ENCODE results near the gene TAF1C. TPM values are rescaled to one million over a fixed set of nuclear protein-coding genes. Genes with fewer than 3 reads are reported as not detected.

TAF1C gene
- total RNA-seq, 2 experiments from 2014 or later, result 69.6 to 70.8 TPM

DNA sequence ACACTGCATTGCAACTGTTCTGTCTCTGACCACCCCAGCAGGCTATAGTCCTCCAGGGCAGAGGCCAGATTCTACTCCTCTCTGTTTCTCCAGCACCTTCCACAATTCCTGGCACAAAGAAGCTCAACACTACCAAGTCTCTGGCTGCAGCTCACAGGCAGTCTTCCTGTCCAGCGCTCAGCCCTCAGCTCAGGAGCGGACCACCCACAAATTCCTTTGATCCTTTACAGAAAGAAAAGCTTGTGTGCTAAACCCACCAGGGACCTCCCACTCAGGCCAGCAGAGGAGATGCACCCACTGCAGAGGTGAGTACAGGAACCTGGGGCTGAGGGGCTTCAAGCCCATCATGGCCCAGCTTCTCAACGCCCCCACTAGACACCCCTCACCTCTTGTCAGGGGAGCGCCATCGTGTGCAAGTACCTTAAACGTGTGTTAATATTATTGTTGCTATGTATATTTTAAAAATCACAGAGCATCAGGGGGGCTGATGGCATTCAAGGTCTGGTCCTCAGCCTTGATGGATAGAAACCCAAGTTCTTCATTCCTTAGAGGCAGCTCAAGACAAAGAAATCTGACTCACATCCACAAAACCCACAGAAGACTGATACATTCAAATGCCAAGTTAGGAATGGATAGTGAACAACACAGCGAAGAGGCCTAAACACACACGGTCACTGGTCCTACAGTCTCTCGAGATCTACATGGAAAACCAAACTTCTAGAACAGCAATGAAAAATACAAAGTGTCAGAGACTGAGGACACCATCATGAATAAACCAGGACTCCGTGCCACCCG lies 50.3 kb downstream of the TAF1C start:
- H3K9me3 Mint-ChIP-seq, result no peaks in the 10 kb centered on the region
- H3K27ac Mint-ChIP-seq, result no peak overlapping the region
- H3K36me3 Mint-ChIP-seq, result peaks cover 6% of the 10 kb centered on the region
- no peak for DNase-seq
- no peaks in the 10 kb centered on the region for H3K27me3 Mint-ChIP-seq
- ATAC-seq (ENCODE audit: low read depth), result no peak
- H3K4me1 Mint-ChIP-seq, result peaks cover 27% of the 10 kb centered on the region
- POLR2A ChIA-PET, result interaction anchor here (1.0 kb wide), 1 partner anchor 19 kb away, joined by 3 read pairs; the partner anchor contains the start of gene MBTPS1
- no peak overlapping the region for H3K4me3 Mint-ChIP-seq

DNA sequence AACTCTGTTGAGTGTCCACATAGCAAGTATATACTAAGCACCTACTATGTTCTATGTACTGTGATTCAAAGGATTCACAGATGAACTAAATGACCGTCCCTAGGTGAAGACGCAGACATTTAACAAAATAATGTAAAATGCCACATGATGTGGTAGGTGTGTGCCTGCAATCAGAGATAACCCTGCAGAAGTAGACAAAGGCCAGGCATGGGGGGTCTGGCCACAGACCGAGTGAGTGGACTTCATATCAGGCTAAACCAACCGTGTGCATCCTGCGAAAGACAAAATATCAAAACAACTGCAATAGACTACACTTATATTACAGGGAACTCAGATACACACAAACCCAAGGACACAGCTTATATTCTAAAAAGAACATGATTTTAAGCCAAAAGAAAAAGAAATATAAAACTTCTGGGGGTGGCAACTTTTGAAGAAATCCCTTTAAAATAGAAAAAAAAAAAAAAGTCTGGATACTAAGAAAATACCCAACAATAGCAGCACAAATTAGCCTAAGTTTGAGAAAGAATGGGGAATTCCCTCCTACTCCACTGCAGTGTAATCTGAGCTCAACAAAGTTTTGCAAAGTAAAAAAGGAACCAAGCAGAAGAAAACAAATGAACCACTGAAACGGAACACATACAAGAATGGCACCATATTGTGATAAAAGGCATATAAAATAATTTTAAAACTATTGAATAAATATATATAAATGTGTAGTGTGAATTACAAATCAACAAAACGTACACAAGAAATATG lies 54.2 kb downstream of the TAF1C start:
- no peak for DNase-seq
- Mint-ChIP-seq H3K4me3 (no peak overlapping the region), H3K9me3 (no peaks in the 10 kb centered on the region), H3K27ac (no peak overlapping the region), H3K36me3 (peaks cover 7% of the 10 kb centered on the region), H3K4me1 (peaks cover 8% of the 10 kb centered on the region), H3K27me3 (no peaks in the 10 kb centered on the region)
- ATAC-seq (ENCODE audit: low read depth), result no peak
- POLR2A ChIA-PET, result no interaction called here

DNA sequence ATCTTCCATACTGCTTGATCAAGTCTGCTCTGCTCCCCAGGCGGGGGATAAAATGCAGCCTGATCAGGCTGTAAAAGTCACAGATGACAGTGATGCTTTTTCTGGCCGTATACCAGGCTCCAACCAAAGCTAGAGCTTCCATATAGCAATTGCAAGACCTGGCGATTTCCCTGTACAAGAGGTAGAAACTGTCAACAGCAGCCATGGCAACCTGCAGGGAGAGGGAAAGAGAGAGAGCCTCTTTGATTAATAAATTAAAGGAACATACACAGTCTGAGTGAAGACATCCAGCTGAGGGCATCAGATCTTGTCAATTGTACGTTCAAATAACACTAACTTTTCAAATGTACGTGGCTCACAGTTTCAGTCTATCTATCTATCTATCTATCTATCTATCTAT lies 55.7 kb downstream of the TAF1C start:
- Mint-ChIP-seq H3K27ac (no peak overlapping the region), H3K9me3 (no peaks in the 10 kb centered on the region), H3K36me3 (peaks cover 7% of the 10 kb centered on the region), H3K4me1 (peaks cover 4% of the 10 kb centered on the region), H3K4me3 (no peak overlapping the region), H3K27me3 (no peaks in the 10 kb centered on the region)
- POLR2A ChIA-PET, result interaction anchor here (1.2 kb wide), 1 partner anchor 14 kb away, joined by 9 read pairs; the partner anchor contains the start of gene MBTPS1
- no peak for DNase-seq
- no peak for ATAC-seq (ENCODE audit: low read depth)

Other genes with a start within 250 kb of the TAF1C start
- 1 to 10 TPM in 1 of 2 experiments, under 1 TPM in 1; 0.85 to 1.1 TPM for gene OSGIN1, start 233.8 kb downstream of the TAF1C start, total RNA-seq
- gene NECAB2, start 218.8 kb downstream of the TAF1C start, total RNA-seq, result not detected
- not detected for gene SLC38A8, start 144.3 kb downstream of the TAF1C start, total RNA-seq
- 10 to 100 TPM; 73.2 to 85.4 TPM for gene MBTPS1, start 70.1 kb downstream of the TAF1C start, total RNA-seq
- 10 to 100 TPM; 10.7 to 12.5 TPM for gene HSDL1, start 41.9 kb downstream of the TAF1C start, total RNA-seq
- not detected for gene DNAAF1, start 41.7 kb downstream of the TAF1C start, total RNA-seq
- not detected for gene ADAD2, start 4.1 kb upstream of the TAF1C start, total RNA-seq
- not detected for gene KCNG4, start 53.0 kb upstream of the TAF1C start, total RNA-seq
- not detected for gene WFDC1, start 107.8 kb upstream of the TAF1C start, total RNA-seq
- gene ATP2C2, start 181.5 kb upstream of the TAF1C start, total RNA-seq, result not detected